Mesenchymal stem cell (in vitro differentiated cells and primary cell): ENCODE data around the gene RYR2.

ENCODE experiments used
- DNase-seq: peaks from one replicate; pipeline ENCODE4 v3.0.0-alpha.2; 2013
- H2AFZ ChIP-seq: one replicate; pipeline ENCODE4 v1.6.1; 2013; ENCODE audit warnings: low read depth, mild to moderate bottlenecking, control low read depth, inconsistent platforms, low read length, moderate library complexity
- H2AK5ac ChIP-seq: 2 replicates; pipeline ENCODE4 v1.6.1; 2013; ENCODE audit warnings: low read length, moderate library complexity, mild to moderate bottlenecking, inconsistent platforms; ENCODE audit not compliant: severe bottlenecking
- H2BK120ac ChIP-seq: one replicate; pipeline ENCODE4 v1.6.1; 2013; ENCODE audit warnings: low read depth, mild to moderate bottlenecking, inconsistent platforms, low read length, moderate library complexity
- H2BK12ac ChIP-seq, 2 experiments: one replicate each; pipeline ENCODE4 v1.6.1; 2013; ENCODE audit warnings: inconsistent platforms in 2 of 2, low read length in 2 of 2, mild to moderate bottlenecking in 2 of 2, moderate library complexity in 2 of 2, control low read depth in 1 of 2
- H2BK15ac ChIP-seq: one replicate; pipeline ENCODE4 v1.6.1; 2013; ENCODE audit warnings: mild to moderate bottlenecking, low read depth, inconsistent platforms; ENCODE audit not compliant: poor library complexity, severe bottlenecking
- H2BK5ac ChIP-seq: 2 replicates; pipeline ENCODE4 v1.6.1; 2013; ENCODE audit warnings: low read depth, mild to moderate bottlenecking, low read length, control low read depth, inconsistent platforms; ENCODE audit not compliant: poor library complexity, severe bottlenecking
- H3K14ac ChIP-seq, 2 experiments: one replicate each; pipeline ENCODE4 v1.6.1; 2013; ENCODE audit warnings: inconsistent platforms in 2 of 2, low read length in 2 of 2, control low read depth in 1 of 2, mild to moderate bottlenecking in 1 of 2, moderate library complexity in 1 of 2
- H3K18ac ChIP-seq, 2 experiments: one replicate each; pipeline ENCODE4 v1.6.1; 2013; ENCODE audit warnings: inconsistent platforms in 2 of 2, low read length in 2 of 2, control low read depth in 1 of 2, low read depth in 1 of 2, mild to moderate bottlenecking in 1 of 2
- H3K23ac ChIP-seq, 2 experiments: one replicate each; pipeline ENCODE4 v1.6.1; 2013; ENCODE audit warnings: inconsistent platforms in 2 of 2, low read length in 2 of 2, mild to moderate bottlenecking in 2 of 2, moderate library complexity in 2 of 2, control low read depth in 1 of 2
- H3K27ac ChIP-seq: 2 replicates; pipeline ENCODE4 v1.5.1; 2013; ENCODE audit warnings: mild to moderate bottlenecking, moderate library complexity, low read length, control low read depth, inconsistent platforms; ENCODE audit not compliant: poor library complexity, severe bottlenecking
- H3K27me3 ChIP-seq, 2 experiments: 2 replicates each; pipeline versions ENCODE4 v1.6.1 to v1.7.0; 2013; ENCODE audit warnings: low read length in 2 of 2, mild to moderate bottlenecking in 2 of 2, moderate library complexity in 2 of 2, control low read depth in 1 of 2, inconsistent platforms in 1 of 2; ENCODE audit not compliant: control insufficient read depth in 1 of 2, insufficient read depth in 1 of 2
- H3K36me3 ChIP-seq, 2 experiments: 2 replicates each; pipeline versions ENCODE4 v1.6.1 to v1.7.0; 2013; ENCODE audit warnings: low read length in 2 of 2, control low read depth in 1 of 2, inconsistent platforms in 1 of 2, low read depth in 1 of 2, mild to moderate bottlenecking in 1 of 2; ENCODE audit not compliant: insufficient read depth in 2 of 2, control insufficient read depth in 1 of 2
- H3K4ac ChIP-seq, 2 experiments: one replicate each; pipeline ENCODE4 v1.6.1; 2013; ENCODE audit warnings: inconsistent platforms in 2 of 2, low read length in 2 of 2, mild to moderate bottlenecking in 2 of 2, moderate library complexity in 2 of 2, control low read depth in 1 of 2, low read depth in 1 of 2
- H3K4me1 ChIP-seq: 2 replicates; pipeline ENCODE4 v1.6.1; 2013; ENCODE audit warnings: low read depth, low read length, control low read depth; ENCODE audit not compliant: control insufficient read depth, insufficient read depth
- H3K4me2 ChIP-seq: 2 replicates; pipeline ENCODE4 v1.6.1; 2013; ENCODE audit warnings: low read length, mild to moderate bottlenecking, inconsistent platforms; ENCODE audit not compliant: poor library complexity, severe bottlenecking
- H3K4me3 ChIP-seq, 2 experiments: 2 replicates each; pipeline versions ENCODE4 v1.5.1 to v1.7.0; 2013; ENCODE audit warnings: low read length in 2 of 2, mild to moderate bottlenecking in 2 of 2, control low read depth in 1 of 2, low read depth in 1 of 2; ENCODE audit not compliant: insufficient read depth in 1 of 2
- H3K79me1 ChIP-seq: replicated peaks from 2 replicates; pipeline ENCODE4 v1.6.1; 2013; ENCODE audit warnings: mild to moderate bottlenecking, control low read depth, low read length, inconsistent platforms; ENCODE audit not compliant: poor library complexity, severe bottlenecking
- H3K9ac ChIP-seq: 2 replicates; pipeline ENCODE4 v1.7.0; 2013; ENCODE audit warnings: mild to moderate bottlenecking, low read length, moderate library complexity
- H3K9me3 ChIP-seq: 2 replicates; pipeline ENCODE4 v1.7.0; 2013; ENCODE audit warnings: mild to moderate bottlenecking, low read length; ENCODE audit not compliant: control insufficient read depth
- H4K8ac ChIP-seq: one replicate; pipeline ENCODE4 v1.6.1; 2013; ENCODE audit warnings: inconsistent platforms, mild to moderate bottlenecking, low read length, moderate library complexity
- H4K91ac ChIP-seq: one replicate; pipeline ENCODE4 v1.6.1; 2013; ENCODE audit warnings: mild to moderate bottlenecking, low read length, inconsistent platforms
- WGBS: methylation state at CpG from one replicate; pipeline ENCODE4 v1.1.7; 2013; ENCODE audit warnings: mixed read lengths; 5-methylcytosine and 5-hydroxymethylcytosine counted together

The RYR2 gene

GRCh38 chr1:237638555-237638954 lies 596.6 kb downstream of the RYR2 start:
- no peak overlapping the region for H2BK15ac ChIP-seq
- H3K27me3 ChIP-seq: no peaks in the 10 kb centered on the region
- no peaks in the 10 kb centered on the region for H3K4me1 ChIP-seq
- no peak overlapping the region for H2AFZ ChIP-seq
- no peak overlapping the region for H2BK5ac ChIP-seq
- H3K4me3 ChIP-seq: no peak overlapping the region
- H3K79me1 ChIP-seq: no peaks in the 10 kb centered on the region
- no peak overlapping the region for H4K91ac ChIP-seq
- WGBS: no CpG with 5 or more reads among the region's 1 CpG
- H3K23ac ChIP-seq: no peak overlapping the region
- no peak overlapping the region for H3K14ac ChIP-seq
- DNase-seq: no peak
- no peak overlapping the region for H2BK120ac ChIP-seq
- no peak overlapping the region for H3K4ac ChIP-seq
- no peak overlapping the region for H3K27ac ChIP-seq
- H2AK5ac ChIP-seq: no peak overlapping the region
- no peak overlapping the region for H4K8ac ChIP-seq
- H2BK12ac ChIP-seq: no peak overlapping the region
- no peaks in the 10 kb centered on the region for H3K36me3 ChIP-seq
- H3K18ac ChIP-seq: no peak overlapping the region
- H3K9ac ChIP-seq: no peak overlapping the region
- peaks cover 15% of the 10 kb centered on the region for H3K9me3 ChIP-seq
- no peak overlapping the region for H3K4me2 ChIP-seq

- Histone ChIP-seq H4K91ac (no peak overlapping the region), H3K27ac (no peak overlapping the region), H3K4me3 (no peak overlapping the region), H4K8ac (no peak overlapping the region), H3K27me3 (no peaks in the 10 kb centered on the region), H3K4me1 (no peaks in the 10 kb centered on the region), H3K23ac (no peak overlapping the region), H2AK5ac (no peak overlapping the region), H3K79me1 (no peaks in the 10 kb centered on the region), H2BK120ac (no peak overlapping the region), H3K36me3 (no peaks in the 10 kb centered on the region), H3K9ac (no peak overlapping the region), H3K4me2 (no peak overlapping the region), H2BK12ac (no peak overlapping the region), H2BK15ac (no peak overlapping the region), H2AFZ (no peak overlapping the region), H3K14ac (no peak overlapping the region), H3K18ac (no peak overlapping the region), H3K9me3 (peaks cover 6% of the 10 kb centered on the region), H3K4ac (no peak overlapping the region), H2BK5ac (no peak overlapping the region)
- 72% methylated on average over 2 of the region's 2 CpGs for WGBS
- DNase-seq: no peak
Observed at GRCh38 chr1:237640011-237640671, 598.2 kb downstream of the RYR2 start.

- Histone ChIP-seq H3K27ac (no peak overlapping the region), H3K14ac (no peak overlapping the region), H4K91ac (no peak overlapping the region), H3K23ac (no peak overlapping the region), H3K4me2 (no peak overlapping the region), H3K9me3 (peaks cover 6% of the 10 kb centered on the region), H4K8ac (no peak overlapping the region), H3K4me1 (no peaks in the 10 kb centered on the region), H3K9ac (no peak overlapping the region), H3K4ac (no peak overlapping the region), H3K79me1 (no peaks in the 10 kb centered on the region), H2BK15ac (no peak overlapping the region), H2AK5ac (no peak overlapping the region), H2BK12ac (no peak overlapping the region), H2BK120ac (no peak overlapping the region), H3K18ac (no peak overlapping the region), H2AFZ (no peak overlapping the region), H3K36me3 (no peaks in the 10 kb centered on the region), H3K4me3 (no peak overlapping the region), H3K27me3 (no peaks in the 10 kb centered on the region), H2BK5ac (no peak overlapping the region)
- DNase-seq: no peak
- 100% methylated on average over 1 of the region's 2 CpGs for WGBS
Observed at GRCh38 chr1:237640966-237641365, 599.0 kb downstream of the RYR2 start.

DNA sequence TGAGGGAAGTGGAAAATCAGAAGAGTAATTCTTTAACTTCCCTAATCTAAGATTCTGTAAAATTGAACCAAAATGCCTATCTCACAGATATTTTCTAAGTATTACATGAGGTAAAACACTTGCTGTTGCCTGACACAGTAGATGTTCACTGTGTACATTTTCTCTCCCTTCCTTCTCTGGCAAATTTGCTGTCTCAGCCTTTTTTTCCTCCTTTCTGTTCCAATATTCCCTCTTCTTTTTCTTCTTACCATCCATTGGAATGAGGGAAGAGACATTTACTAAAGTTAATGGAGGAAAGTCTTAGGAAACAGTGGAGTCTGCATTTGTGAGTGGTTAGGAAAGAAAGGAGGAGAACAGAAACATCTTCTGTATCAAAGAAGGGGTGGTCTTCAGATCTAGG lies 608.8 kb downstream of the RYR2 start:
- Histone ChIP-seq H4K8ac (no peak overlapping the region), H3K4me1 (no peaks in the 10 kb centered on the region), H2BK12ac (no peak overlapping the region), H3K9ac (no peak overlapping the region), H3K9me3 (peaks cover 8% of the 10 kb centered on the region), H3K4me2 (no peak overlapping the region), H3K4me3 (no peak overlapping the region), H3K4ac (no peak overlapping the region), H2AK5ac (no peak overlapping the region), H3K18ac (no peak overlapping the region), H2BK15ac (no peak overlapping the region), H4K91ac (no peak overlapping the region), H3K36me3 (no peaks in the 10 kb centered on the region), H2BK5ac (no peak overlapping the region), H3K23ac (no peak overlapping the region), H2BK120ac (no peak overlapping the region), H3K79me1 (no peaks in the 10 kb centered on the region), H3K27me3 (no peaks in the 10 kb centered on the region), H3K27ac (no peak overlapping the region), H3K14ac (no peak overlapping the region), H2AFZ (no peak overlapping the region)
- no peak for DNase-seq
